Measurements from ENCODE around the gene BTBD18. TPM values are rescaled to one million over a fixed set of nuclear protein-coding genes. Genes with fewer than 3 reads are reported as not detected.

The BTBD18 gene
- total RNA-seq, 2 donors from 2014 or later, result not detected

DNA sequence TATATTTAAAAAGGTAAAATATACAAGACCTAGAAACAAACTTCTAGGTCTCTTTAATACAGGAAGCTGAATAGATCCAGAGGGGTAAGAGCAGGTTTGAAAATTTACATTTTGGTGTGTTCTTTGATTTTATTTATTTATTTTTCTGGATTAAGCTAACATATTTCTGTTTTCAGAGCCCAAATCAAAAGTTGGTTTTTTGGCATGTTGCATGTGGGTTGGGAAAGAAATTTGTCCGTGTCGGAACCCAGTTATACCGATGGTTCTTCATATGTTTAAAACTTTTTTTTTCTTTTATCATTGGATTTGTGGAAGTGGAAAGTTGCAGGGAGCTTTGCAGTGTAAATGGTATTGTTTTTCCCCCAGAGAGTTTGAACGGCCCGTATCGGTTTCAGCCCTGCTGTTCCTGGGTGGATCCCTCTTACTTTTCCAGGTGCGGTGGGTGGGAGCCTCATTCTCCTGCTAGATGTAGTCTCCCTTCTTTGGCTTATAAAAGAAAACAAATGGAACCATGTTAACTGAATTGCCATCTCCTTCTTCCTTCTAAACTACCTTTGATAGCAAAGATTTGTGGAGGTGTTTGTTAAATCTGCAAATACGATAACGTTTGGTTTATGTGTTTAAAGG is 10.7 kb upstream of the BTBD18 start:
- Mint-ChIP-seq H3K27me3 (no peaks in the 10 kb centered on the region), H3K4me3 (no peak overlapping the region)
- ATAC-seq (replicated peaks), result no peak

DNA sequence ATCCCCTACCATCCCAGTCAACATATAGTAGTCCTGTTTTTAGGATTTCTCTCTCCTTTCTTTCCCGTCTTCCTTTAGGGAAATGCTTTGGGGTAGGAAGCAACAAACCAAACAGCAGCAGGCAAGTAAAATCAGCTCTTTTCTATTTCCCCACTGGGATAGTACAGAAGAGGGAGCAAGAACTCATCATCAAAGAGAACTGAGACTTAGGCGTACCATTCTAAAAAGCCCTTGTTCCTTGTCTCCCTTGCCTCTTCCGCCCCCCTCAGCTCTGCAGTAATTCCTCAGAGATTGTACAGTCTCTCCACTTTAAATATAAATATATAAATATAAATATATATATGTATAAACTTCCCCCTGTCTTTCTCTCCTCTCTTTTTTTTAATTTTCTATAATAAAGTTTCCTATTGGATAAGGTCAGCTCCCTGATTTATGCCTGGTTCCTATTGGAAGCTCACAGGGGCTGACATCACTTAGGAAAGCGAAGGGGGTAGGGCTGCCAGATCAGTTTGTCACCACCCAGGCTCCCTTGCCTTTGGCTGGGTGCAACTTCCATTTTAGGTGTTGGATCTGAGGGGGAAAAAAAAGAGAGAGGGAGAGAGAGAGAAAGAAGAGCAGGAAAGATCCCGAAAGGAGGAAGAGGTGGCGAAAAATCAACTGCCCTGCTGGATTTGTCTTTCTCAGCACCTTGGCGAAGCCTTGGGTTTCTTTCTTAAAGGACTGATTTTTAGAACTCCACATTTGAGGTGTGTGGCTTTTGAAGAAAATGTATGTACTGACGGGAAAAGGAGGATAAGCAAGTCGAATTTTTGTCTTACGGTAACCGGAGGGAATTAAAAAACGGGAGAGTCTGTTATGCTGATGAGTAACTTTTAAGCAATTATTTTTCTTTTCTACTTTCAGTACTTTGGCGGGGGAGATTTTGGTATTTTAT is 9.9 kb upstream of the BTBD18 start, which contains the start of gene CTNND1:
Gene CTNND1, plus strand, starts transcription at position 502 of the 934 bp plus-strand sequence. CDS start 29,677 bp downstream, outside the sequence.
- H3K4me1 Mint-ChIP-seq, result no peaks in the 10 kb centered on the region
- H3K9me3 Mint-ChIP-seq, result no peaks in the 10 kb centered on the region
- no peaks in the 10 kb centered on the region for H3K36me3 Mint-ChIP-seq (ENCODE audit: low read depth)
- no peaks in the 10 kb centered on the region for H3K27me3 Mint-ChIP-seq
- no peak within 1 kb of the TSS for H3K27ac Mint-ChIP-seq
- H3K4me3 Mint-ChIP-seq, result no peak within 1 kb of the TSS
- ATAC-seq (replicated peaks), result no peak

More for the DNA sequence above, 10.7 kb upstream of the BTBD18 start:
- Mint-ChIP-seq H3K9me3 (no peaks in the 10 kb centered on the region), H3K4me1 (no peaks in the 10 kb centered on the region), H3K36me3 (ENCODE audit: low read depth) (no peaks in the 10 kb centered on the region), H3K27ac (no peak overlapping the region)

DNA sequence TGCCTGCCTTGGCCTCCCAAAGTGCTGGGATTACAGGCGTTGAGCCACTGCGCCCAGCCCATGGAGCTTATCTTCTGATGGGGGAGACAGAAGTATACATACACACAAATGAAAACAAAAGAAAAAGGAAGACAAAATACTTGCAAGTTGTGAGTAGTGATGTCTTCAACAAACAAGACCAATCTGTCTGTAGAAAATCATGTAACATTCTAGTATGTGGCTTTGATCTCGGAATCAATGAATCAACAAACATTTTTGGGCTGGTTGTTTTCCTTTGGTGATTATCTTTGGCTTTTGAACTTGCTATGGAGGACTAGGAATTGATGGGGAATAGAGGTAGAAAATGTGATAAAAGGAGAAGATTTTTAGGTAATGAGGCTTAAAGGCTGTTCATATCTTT is 6.6 kb upstream of the BTBD18 start:
- H3K4me1 Mint-ChIP-seq, result no peaks in the 10 kb centered on the region
- H3K27ac Mint-ChIP-seq, result no peak overlapping the region
- H3K9me3 Mint-ChIP-seq, result no peaks in the 10 kb centered on the region

DNA sequence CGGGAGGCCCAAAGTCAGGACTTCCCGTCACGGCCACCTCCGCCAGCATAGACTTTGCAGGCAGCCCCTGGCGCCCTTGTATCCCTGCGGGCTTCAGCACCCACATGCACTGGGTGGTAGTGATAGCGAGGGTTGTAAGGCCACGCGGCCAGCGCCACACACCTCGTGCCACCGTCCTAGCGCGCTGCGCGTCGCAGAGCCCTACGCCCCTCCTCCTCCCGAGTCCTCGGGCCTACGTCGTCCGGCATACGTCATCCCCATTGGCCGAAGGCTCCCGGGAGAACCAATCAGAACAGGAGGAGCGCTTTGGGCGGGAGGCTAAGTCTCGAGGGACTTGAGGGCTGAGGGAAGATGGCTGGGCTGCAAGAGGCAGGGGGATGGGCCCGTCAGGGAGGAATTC is 1.3 kb upstream of the BTBD18 start:
- Mint-ChIP-seq H3K9me3 (no peaks in the 10 kb centered on the region), H3K27ac (no peak overlapping the region), H3K4me1 (peaks cover 3% of the 10 kb centered on the region), H3K4me3 (no peak overlapping the region), H3K36me3 (ENCODE audit: low read depth) (peaks cover 12% of the 10 kb centered on the region), H3K27me3 (no peaks in the 10 kb centered on the region)
- ATAC-seq (replicated peaks), result no peak

More for the DNA sequence above, 6.6 kb upstream of the BTBD18 start:
- no peak overlapping the region for H3K4me3 Mint-ChIP-seq
- no peak for ATAC-seq (replicated peaks)
- no peaks in the 10 kb centered on the region for H3K27me3 Mint-ChIP-seq
- H3K36me3 Mint-ChIP-seq (ENCODE audit: low read depth), result no peaks in the 10 kb centered on the region

DNA sequence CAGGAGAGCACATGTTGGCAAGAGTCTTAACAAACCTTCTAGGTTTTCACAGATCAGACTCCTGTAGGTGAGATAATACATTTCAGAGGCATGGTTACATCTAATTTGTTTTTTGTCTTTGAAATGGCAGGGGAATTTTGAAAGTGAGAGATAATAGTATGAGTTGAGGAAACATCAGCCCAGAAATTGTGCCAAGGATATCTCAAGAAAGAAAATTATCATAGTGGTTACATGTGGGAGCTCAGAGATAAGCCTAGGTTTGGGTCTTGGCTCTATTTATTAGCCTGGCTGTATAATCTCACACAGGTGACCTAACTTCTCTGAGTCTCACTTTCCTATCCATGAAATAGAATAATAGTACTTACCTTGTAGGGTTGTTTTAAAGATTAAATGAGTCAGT is 443 bp downstream of the BTBD18 start:
- Mint-ChIP-seq H3K4me1 (peaks cover 9% of the 10 kb centered on the region), H3K4me3 (no peak overlapping the region), H3K27me3 (no peaks in the 10 kb centered on the region), H3K36me3 (ENCODE audit: low read depth) (peaks cover 28% of the 10 kb centered on the region), H3K27ac (no peak overlapping the region), H3K9me3 (no peaks in the 10 kb centered on the region)
- ATAC-seq (replicated peaks), result no peak

- Mint-ChIP-seq H3K4me3 (no peak overlapping the region), H3K9me3 (no peaks in the 10 kb centered on the region), H3K4me1 (peaks cover 23% of the 10 kb centered on the region), H3K36me3 (ENCODE audit: low read depth) (peaks cover 69% of the 10 kb centered on the region), H3K27me3 (no peaks in the 10 kb centered on the region), H3K27ac (peak overlapping the region; percentile 80)
- ATAC-seq (replicated peaks), result peak; percentile 58
Measured at GRCh38 chr11:57746920-57747319, 4.7 kb downstream of the BTBD18 start.

GRCh38 chr11:57745206-57745605 is 6.4 kb downstream of the BTBD18 start:
- Mint-ChIP-seq H3K36me3 (ENCODE audit: low read depth) (peaks cover 83% of the 10 kb centered on the region), H3K4me3 (no peak overlapping the region), H3K9me3 (no peaks in the 10 kb centered on the region), H3K27me3 (no peaks in the 10 kb centered on the region), H3K4me1 (peaks cover 25% of the 10 kb centered on the region), H3K27ac (peak overlapping the region; percentile 80)
- no peak for ATAC-seq (replicated peaks)

- Mint-ChIP-seq H3K9me3 (no peaks in the 10 kb centered on the region), H3K27ac (peak overlapping the region; percentile 50), H3K27me3 (no peaks in the 10 kb centered on the region), H3K4me1 (peaks cover 25% of the 10 kb centered on the region), H3K36me3 (ENCODE audit: low read depth) (peaks cover 91% of the 10 kb centered on the region), H3K4me3 (peak overlapping the region; percentile 20)
- no peak for ATAC-seq (replicated peaks)
Measured at GRCh38 chr11:57744357-57744756, 7.3 kb downstream of the BTBD18 start.

- Mint-ChIP-seq H3K4me1 (peaks cover 20% of the 10 kb centered on the region), H3K9me3 (no peaks in the 10 kb centered on the region), H3K4me3 (peak overlapping the region; percentile 100), H3K36me3 (ENCODE audit: low read depth) (peaks cover 95% of the 10 kb centered on the region), H3K27ac (peak overlapping the region; percentile 100), H3K27me3 (no peaks in the 10 kb centered on the region)
- ATAC-seq (replicated peaks), result no peak
Measured at GRCh38 chr11:57742087-57742452, 9.5 kb downstream of the BTBD18 start.

- ATAC-seq (replicated peaks), result peak; percentile 92
- no peaks in the 10 kb centered on the region for H3K27me3 Mint-ChIP-seq
- H3K9me3 Mint-ChIP-seq, result no peaks in the 10 kb centered on the region
- peak within 1 kb of the TSS; percentile 100 for H3K27ac Mint-ChIP-seq
- peaks cover 95% of the 10 kb centered on the region for H3K36me3 Mint-ChIP-seq (ENCODE audit: low read depth)
- peak within 1 kb of the TSS; percentile 100 for H3K4me3 Mint-ChIP-seq
- peaks cover 16% of the 10 kb centered on the region for H3K4me1 Mint-ChIP-seq
Measured at GRCh38 chr11:57741132-57742086, 10.2 kb downstream of the BTBD18 start, which contains the start of gene SELENOH. TSS of gene SELENOH (plus strand) at chr11:57741491. CDS start at chr11:57741596, 105 bp downstream.

DNA sequence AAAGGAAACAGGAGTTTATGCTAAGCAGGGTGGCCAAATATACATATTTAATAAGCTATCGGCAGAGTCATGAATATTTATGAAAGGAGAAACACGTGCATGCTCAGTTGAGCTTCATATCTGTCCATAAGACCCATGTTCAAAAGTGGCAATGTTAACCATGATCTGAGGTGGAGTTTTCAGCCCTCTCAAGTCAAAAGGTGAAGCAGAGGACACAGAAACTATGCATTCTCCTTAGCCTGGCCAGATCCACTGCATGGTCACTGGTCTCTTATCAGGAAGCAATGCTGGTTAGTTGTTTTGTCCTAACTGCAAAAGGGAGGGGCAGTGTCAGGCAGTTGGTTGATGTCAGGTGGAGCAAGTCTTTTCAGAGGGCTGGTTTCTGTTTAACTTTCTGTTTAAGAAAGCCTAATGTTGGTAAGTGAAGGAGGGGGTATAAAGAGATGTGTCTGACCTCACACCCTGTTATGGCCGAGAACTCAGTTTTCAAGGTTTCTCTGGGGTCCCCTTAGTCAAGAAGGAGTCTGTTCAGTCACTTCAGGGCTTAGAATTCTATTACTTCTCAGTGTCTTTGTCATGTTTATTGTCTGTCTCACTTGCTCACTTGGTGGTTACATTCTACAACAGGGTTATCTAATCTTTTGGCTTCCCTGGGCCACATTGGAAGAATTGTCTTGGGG is 15.9 kb downstream of the BTBD18 start:
- Mint-ChIP-seq H3K4me1 (no peaks in the 10 kb centered on the region), H3K27ac (peak overlapping the region; percentile 49), H3K36me3 (ENCODE audit: low read depth) (peaks cover 81% of the 10 kb centered on the region), H3K27me3 (no peaks in the 10 kb centered on the region), H3K9me3 (no peaks in the 10 kb centered on the region), H3K4me3 (no peak overlapping the region)
- no peak for ATAC-seq (replicated peaks)

- H3K4me3 Mint-ChIP-seq, result no peak overlapping the region
- ATAC-seq (replicated peaks), result no peak
- no peaks in the 10 kb centered on the region for H3K9me3 Mint-ChIP-seq
- peaks cover 65% of the 10 kb centered on the region for H3K36me3 Mint-ChIP-seq (ENCODE audit: low read depth)
- no peak overlapping the region for H3K27ac Mint-ChIP-seq
- no peaks in the 10 kb centered on the region for H3K4me1 Mint-ChIP-seq
- H3K27me3 Mint-ChIP-seq, result no peaks in the 10 kb centered on the region
Measured at GRCh38 chr11:57732661-57733060, 19.0 kb downstream of the BTBD18 start.

- Mint-ChIP-seq H3K9me3 (no peaks in the 10 kb centered on the region), H3K36me3 (ENCODE audit: low read depth) (peaks cover 34% of the 10 kb centered on the region), H3K27me3 (no peaks in the 10 kb centered on the region), H3K4me1 (no peaks in the 10 kb centered on the region), H3K4me3 (no peak overlapping the region), H3K27ac (peak overlapping the region; percentile 30)
- no peak for ATAC-seq (replicated peaks)
Measured at GRCh38 chr11:57729479-57729878, 22.1 kb downstream of the BTBD18 start.
